Measurements from ENCODE around the gene ACOX2. TPM values are rescaled to one million over a fixed set of nuclear protein-coding genes. Genes with fewer than 3 reads are reported as not detected.

ACOX2 gene
- polyA plus RNA-seq, 3 donors = 2.4 to 2.5 (median 2.4) TPM

- H3K4me2 ChIP-seq (replicated peaks; ENCODE audit: extremely low read depth, low read length, poor library complexity, severe bottlenecking) = no peak overlapping the region
- H3K9ac ChIP-seq (ENCODE audit: insufficient read depth, low read length, poor library complexity, severe bottlenecking) = no peak overlapping the region
- peaks cover 0 to 3% (median 2%) of the 10 kb centered on the region in 7 donors for H3K9me3 Mint-ChIP-seq
- no peaks in the 10 kb centered on the region for H4K20me1 ChIP-seq (ENCODE audit: insufficient read depth, low read length)
- peaks cover 6% of the 10 kb centered on the region for H3K4me1 Mint-ChIP-seq
- H3K27ac ChIP-seq (ENCODE audit: low read depth in 1 of 2, low read length in 2 of 2) = no peak overlapping the region
- H2AFZ ChIP-seq (ENCODE audit: insufficient read depth, low read depth, low read length, poor library complexity, severe bottlenecking) = no peak overlapping the region
- 95% methylated on average over 4 of the region's 12 CpGs for WGBS (ENCODE audit: insufficient coverage)
- H3K36me3 Mint-ChIP-seq = no peaks in the 10 kb centered on the region
- TF ChIP-seq, protein P1, sequence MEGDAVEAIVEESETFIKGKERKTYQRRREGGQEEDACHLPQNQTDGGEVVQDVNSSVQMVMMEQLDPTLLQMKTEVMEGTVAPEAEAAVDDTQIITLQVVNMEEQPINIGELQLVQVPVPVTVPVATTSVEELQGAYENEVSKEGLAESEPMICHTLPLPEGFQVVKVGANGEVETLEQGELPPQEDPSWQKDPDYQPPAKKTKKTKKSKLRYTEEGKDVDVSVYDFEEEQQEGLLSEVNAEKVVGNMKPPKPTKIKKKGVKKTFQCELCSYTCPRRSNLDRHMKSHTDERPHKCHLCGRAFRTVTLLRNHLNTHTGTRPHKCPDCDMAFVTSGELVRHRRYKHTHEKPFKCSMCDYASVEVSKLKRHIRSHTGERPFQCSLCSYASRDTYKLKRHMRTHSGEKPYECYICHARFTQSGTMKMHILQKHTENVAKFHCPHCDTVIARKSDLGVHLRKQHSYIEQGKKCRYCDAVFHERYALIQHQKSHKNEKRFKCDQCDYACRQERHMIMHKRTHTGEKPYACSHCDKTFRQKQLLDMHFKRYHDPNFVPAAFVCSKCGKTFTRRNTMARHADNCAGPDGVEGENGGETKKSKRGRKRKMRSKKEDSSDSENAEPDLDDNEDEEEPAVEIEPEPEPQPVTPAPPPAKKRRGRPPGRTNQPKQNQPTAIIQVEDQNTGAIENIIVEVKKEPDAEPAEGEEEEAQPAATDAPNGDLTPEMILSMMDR (IDR thresholded peaks at IDR 0.05) = no peak
- H3K27me3 ChIP-seq (ENCODE audit: control insufficient read depth in 2 of 2, insufficient read depth in 2 of 2, low read length in 2 of 2) = no peaks in the 10 kb centered on the region
- no peak for DNase-seq
- H3K79me2 ChIP-seq (ENCODE audit: insufficient read depth, low read length) = no peaks in the 10 kb centered on the region
- intact Hi-C loops (cut with micrococcal nuclease) = no loop called here
- H3K9me3 ChIP-seq (replicated peaks in 1 of 2; ENCODE audit: control insufficient read depth in 1 of 2, insufficient read depth in 1 of 2, low read length in 2 of 2) = no peaks in the 10 kb centered on the region
- H3K4me3 ChIP-seq (replicated peaks in 1 of 3; ENCODE audit: low read depth in 2 of 3, low read length in 3 of 3) = no peak overlapping the region
- peaks cover 1 to 4% (median 4%) of the 10 kb centered on the region in 3 donors for H3K27me3 Mint-ChIP-seq (ENCODE audit: low read depth in 3 of 3)
- H3K27ac Mint-ChIP-seq = no peak overlapping the region
- no peaks in the 10 kb centered on the region for H3K4me1 ChIP-seq (ENCODE audit: control insufficient read depth in 1 of 2, insufficient read depth in 2 of 2, low read length in 2 of 2)
- no peaks in the 10 kb centered on the region for H3K36me3 ChIP-seq (replicated peaks in 1 of 2; ENCODE audit: control insufficient read depth in 1 of 2, insufficient read depth in 2 of 2, low read length in 2 of 2)
- no peak overlapping the region for H3K4me3 Mint-ChIP-seq
Measured at GRCh38 chr3:58565621-58566397, 28.8 kb upstream of the ACOX2 start.

DNA sequence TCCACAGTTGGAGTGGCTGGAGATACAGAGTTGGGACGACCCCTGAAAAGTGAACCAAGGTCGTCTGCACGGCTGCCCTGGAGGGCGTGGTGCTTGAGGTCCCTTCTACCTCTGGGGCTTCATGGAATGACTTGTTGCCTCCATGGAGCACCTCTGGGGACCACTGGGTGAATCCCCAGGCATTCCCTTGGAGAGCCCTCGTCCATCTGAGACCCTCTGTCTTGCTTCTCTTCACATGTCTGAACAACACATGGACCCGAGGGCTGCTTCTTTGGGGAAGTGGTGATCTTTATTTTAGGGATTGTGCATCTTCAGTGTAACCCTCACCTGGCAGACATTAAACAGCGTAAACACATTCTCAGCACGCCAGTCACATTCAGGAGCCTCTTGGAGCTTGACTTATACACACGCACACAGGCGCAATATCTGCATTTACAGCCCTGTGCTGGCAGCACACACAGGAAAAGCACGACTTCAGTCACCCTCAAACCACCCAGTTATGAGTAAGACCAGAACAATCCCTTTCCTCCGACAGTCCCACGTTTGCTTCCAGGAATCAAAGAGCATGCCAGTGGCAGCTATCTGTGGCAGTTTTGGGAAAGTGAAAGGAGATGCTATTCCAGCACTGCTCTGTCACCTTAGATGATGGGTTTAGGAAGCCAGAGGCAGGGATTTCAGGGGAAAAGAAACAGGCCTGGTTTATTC, 27.6 kb upstream of the ACOX2 start:
- H3K27ac Mint-ChIP-seq = peak overlapping the region in 1 of 7 donors; percentile 31
- no peaks in the 10 kb centered on the region for H3K27me3 ChIP-seq (ENCODE audit: control insufficient read depth in 2 of 2, insufficient read depth in 2 of 2, low read length in 2 of 2)
- H3K27ac ChIP-seq (ENCODE audit: low read depth in 1 of 2, low read length in 2 of 2) = no peak overlapping the region
- no peaks in the 10 kb centered on the region for H3K36me3 Mint-ChIP-seq
- H3K79me2 ChIP-seq (ENCODE audit: insufficient read depth, low read length) = no peaks in the 10 kb centered on the region
- intact Hi-C loops (cut with micrococcal nuclease) = no loop called here
- H3K36me3 ChIP-seq (replicated peaks in 1 of 2; ENCODE audit: control insufficient read depth in 1 of 2, insufficient read depth in 2 of 2, low read length in 2 of 2) = no peaks in the 10 kb centered on the region
- H3K4me1 ChIP-seq (ENCODE audit: control insufficient read depth in 1 of 2, insufficient read depth in 2 of 2, low read length in 2 of 2) = no peaks in the 10 kb centered on the region
- 91% methylated on average over 7 of the region's 13 CpGs for WGBS (ENCODE audit: insufficient coverage)
- H3K9me3 Mint-ChIP-seq = peaks cover 0 to 3% (median 2%) of the 10 kb centered on the region in 7 donors
- H3K4me3 Mint-ChIP-seq = no peak overlapping the region
- no peak for DNase-seq
- H3K4me1 Mint-ChIP-seq = peaks cover 6% of the 10 kb centered on the region
- H3K4me3 ChIP-seq (replicated peaks in 1 of 3; ENCODE audit: low read depth in 2 of 3, low read length in 3 of 3) = no peak overlapping the region
- TF ChIP-seq, protein P1 (IDR thresholded peaks at IDR 0.05) = no peak
- no peak overlapping the region for H3K9ac ChIP-seq (ENCODE audit: insufficient read depth, low read length, poor library complexity, severe bottlenecking)
- H4K20me1 ChIP-seq (ENCODE audit: insufficient read depth, low read length) = no peaks in the 10 kb centered on the region
- H3K9me3 ChIP-seq (replicated peaks in 1 of 2; ENCODE audit: control insufficient read depth in 1 of 2, insufficient read depth in 1 of 2, low read length in 2 of 2) = no peaks in the 10 kb centered on the region
- H2AFZ ChIP-seq (ENCODE audit: insufficient read depth, low read depth, low read length, poor library complexity, severe bottlenecking) = no peak overlapping the region
- peaks cover 1 to 4% (median 4%) of the 10 kb centered on the region in 3 donors for H3K27me3 Mint-ChIP-seq (ENCODE audit: low read depth in 3 of 3)
- H3K4me2 ChIP-seq (replicated peaks; ENCODE audit: extremely low read depth, low read length, poor library complexity, severe bottlenecking) = no peak overlapping the region
